Neural crest cell (in vitro differentiated cells): ENCODE data around the gene NUP88. TPM values are rescaled to one million over a fixed set of nuclear protein-coding genes. Genes with fewer than 3 reads are reported as not detected.

Experiments
- DNase-seq: peaks from one replicate; pipeline ENCODE4 v3.0.0; 2021; ENCODE audit warnings: low read depth, mixed read lengths, low spot score
- H3K27ac Mint-ChIP-seq: one replicate; pipeline ENCODE4 v1.8.0; 2021; ENCODE audit warnings: mild to moderate bottlenecking, mixed read lengths; ENCODE audit not compliant: unreplicated experiment
- H3K27me3 Mint-ChIP-seq: 2 replicates; pipeline ENCODE4 v1.8.0; 2021; ENCODE audit warnings: low read depth, mild to moderate bottlenecking, mixed read lengths
- H3K36me3 Mint-ChIP-seq: 2 replicates; pipeline ENCODE4 v1.8.0; 2021; ENCODE audit warnings: low read depth, mild to moderate bottlenecking, mixed read lengths
- H3K4me1 Mint-ChIP-seq: 2 replicates; pipeline ENCODE4 v1.8.0; 2021; ENCODE audit warnings: mixed read lengths
- H3K4me3 Mint-ChIP-seq: one replicate; pipeline ENCODE4 v1.8.0; 2021; ENCODE audit warnings: mild to moderate bottlenecking, mixed read lengths
- H3K9me3 Mint-ChIP-seq: 2 replicates; pipeline ENCODE4 v1.8.0; 2021; ENCODE audit warnings: mixed read lengths
- total RNA-seq: library from RNA; stranded (reverse); gene quantifications from 2 replicates; pipeline ENCODE4 v1.2.1, GENCODE V29; 2021
- TF ChIP-seq, protein P1 (sequence below): fragments of 200-600 bp; sonication (generic); conservative IDR thresholded peaks from 2 replicates; pipeline ENCODE4 v1.5.0; 2021; ENCODE audit warnings: antibody characterized with exemption, mild to moderate bottlenecking

NUP88 gene
- total RNA-seq, 1 donor from 2014 or later: 91.2 TPM

DNA sequence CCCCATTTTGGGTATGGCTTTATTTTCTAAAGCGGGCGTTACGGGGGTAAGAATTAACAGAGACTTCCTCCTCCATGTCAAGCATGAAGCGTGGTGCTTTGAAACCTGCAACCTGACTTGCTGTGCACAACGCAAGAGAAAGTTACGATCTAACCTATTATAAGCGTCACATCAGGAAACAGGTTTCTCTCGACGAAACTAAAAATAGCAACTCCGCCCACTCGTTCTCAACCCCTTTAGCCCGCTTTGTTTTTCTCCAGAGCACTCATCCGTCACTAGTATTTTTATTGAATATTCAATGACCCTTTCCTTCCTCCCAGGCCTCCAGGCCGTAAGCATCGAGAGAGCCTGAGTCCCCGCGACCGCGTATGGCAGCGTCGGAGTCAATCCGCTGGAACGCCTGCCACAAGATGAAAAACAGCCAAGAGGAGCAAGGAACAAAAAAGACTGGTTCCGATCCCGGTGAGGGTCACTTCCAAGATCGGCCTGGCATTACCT, 555 bp downstream of the NUP88 start:
- H3K36me3 Mint-ChIP-seq: peaks cover 9% of the 10 kb centered on the region
- DNase-seq: no peak
- H3K4me3 Mint-ChIP-seq: peak overlapping the region; percentile 98
- no peaks in the 10 kb centered on the region for H3K9me3 Mint-ChIP-seq
- TF ChIP-seq, protein P1, sequence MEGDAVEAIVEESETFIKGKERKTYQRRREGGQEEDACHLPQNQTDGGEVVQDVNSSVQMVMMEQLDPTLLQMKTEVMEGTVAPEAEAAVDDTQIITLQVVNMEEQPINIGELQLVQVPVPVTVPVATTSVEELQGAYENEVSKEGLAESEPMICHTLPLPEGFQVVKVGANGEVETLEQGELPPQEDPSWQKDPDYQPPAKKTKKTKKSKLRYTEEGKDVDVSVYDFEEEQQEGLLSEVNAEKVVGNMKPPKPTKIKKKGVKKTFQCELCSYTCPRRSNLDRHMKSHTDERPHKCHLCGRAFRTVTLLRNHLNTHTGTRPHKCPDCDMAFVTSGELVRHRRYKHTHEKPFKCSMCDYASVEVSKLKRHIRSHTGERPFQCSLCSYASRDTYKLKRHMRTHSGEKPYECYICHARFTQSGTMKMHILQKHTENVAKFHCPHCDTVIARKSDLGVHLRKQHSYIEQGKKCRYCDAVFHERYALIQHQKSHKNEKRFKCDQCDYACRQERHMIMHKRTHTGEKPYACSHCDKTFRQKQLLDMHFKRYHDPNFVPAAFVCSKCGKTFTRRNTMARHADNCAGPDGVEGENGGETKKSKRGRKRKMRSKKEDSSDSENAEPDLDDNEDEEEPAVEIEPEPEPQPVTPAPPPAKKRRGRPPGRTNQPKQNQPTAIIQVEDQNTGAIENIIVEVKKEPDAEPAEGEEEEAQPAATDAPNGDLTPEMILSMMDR: no peak
- H3K27me3 Mint-ChIP-seq: no peaks in the 10 kb centered on the region
- H3K4me1 Mint-ChIP-seq: peaks cover 42% of the 10 kb centered on the region
- peak overlapping the region; percentile 98 for H3K27ac Mint-ChIP-seq

GRCh38 chr17:5416901-5417300, 2.6 kb downstream of the NUP88 start:
- Mint-ChIP-seq H3K36me3 (peaks cover 8% of the 10 kb centered on the region), H3K27ac (no peak overlapping the region), H3K27me3 (no peaks in the 10 kb centered on the region), H3K4me1 (peaks cover 34% of the 10 kb centered on the region), H3K4me3 (peak overlapping the region; percentile 74), H3K9me3 (no peaks in the 10 kb centered on the region)
- DNase-seq: no peak
- TF ChIP-seq, protein P1: no peak

DNA sequence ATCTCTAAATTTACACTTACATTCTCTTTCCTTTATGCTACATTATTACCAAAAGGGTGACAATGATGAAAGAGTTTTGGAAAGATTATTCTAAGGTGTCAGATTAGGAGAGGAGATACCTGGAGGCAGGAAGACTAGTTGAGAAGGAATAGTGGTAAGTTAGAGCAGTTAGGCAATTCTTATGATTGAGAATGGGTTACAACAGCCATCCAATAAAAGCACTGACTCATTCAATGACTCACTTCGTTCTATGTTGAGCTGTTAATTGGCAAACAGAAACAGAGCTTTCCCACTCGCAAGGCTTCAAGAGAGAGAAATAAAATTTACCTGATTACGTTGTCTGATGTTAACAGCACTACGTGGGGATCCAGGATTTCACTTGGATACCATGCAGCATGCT, 5.8 kb downstream of the NUP88 start:
- no peak for DNase-seq
- Mint-ChIP-seq H3K9me3 (no peaks in the 10 kb centered on the region), H3K27me3 (no peaks in the 10 kb centered on the region), H3K36me3 (peaks cover 17% of the 10 kb centered on the region), H3K4me3 (peak overlapping the region; percentile 24), H3K27ac (no peak overlapping the region), H3K4me1 (peaks cover 11% of the 10 kb centered on the region)
- TF ChIP-seq, protein P1: no peak

DNA sequence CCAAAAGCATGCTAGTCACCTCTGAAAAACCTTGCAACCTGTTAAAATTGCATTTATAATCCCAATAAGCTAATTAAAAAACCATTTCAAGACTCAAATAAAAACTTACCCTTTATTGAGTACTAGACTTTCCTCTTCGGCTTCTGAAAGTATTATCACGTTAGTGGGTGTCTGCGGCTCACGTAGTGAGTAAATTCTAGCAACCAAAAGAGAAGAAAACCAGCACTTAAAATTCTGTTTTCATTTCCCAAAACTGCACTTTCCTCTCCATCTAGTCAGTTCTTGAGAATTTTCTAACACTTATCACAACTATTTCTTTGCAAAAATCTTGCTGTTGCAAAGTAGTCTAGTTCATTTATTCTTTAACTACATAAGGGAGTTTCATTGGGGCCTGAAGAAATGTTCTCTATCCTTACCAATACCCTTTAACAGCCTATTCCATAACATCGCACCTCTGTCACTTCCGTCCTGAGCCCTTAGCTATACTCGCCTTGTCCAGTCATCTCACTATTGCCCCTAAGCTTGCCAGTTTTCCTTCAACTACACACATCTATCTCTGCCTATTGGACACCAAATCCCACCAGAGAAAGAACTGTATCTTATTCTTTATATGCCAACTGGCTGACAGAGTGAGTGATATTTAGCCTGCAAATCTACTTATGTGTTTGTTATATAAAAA, 8.7 kb downstream of the NUP88 start:
- Mint-ChIP-seq H3K27ac (no peak overlapping the region), H3K36me3 (peaks cover 15% of the 10 kb centered on the region), H3K9me3 (no peaks in the 10 kb centered on the region), H3K4me3 (no peak overlapping the region), H3K4me1 (no peaks in the 10 kb centered on the region), H3K27me3 (no peaks in the 10 kb centered on the region)
- DNase-seq: no peak
- TF ChIP-seq, protein P1: no peak

GRCh38 chr17:5408186-5408585, 11.3 kb downstream of the NUP88 start:
- TF ChIP-seq, protein P1: no peak
- H3K36me3 Mint-ChIP-seq: peaks cover 18% of the 10 kb centered on the region
- H3K27ac Mint-ChIP-seq: no peak overlapping the region
- no peak for DNase-seq
- no peaks in the 10 kb centered on the region for H3K9me3 Mint-ChIP-seq
- H3K4me3 Mint-ChIP-seq: no peak overlapping the region
- H3K27me3 Mint-ChIP-seq: no peaks in the 10 kb centered on the region
- H3K4me1 Mint-ChIP-seq: no peaks in the 10 kb centered on the region
